HG03039 (cell line): Measurements from ENCODE around the gene PC.

ENCODE experiments used
- ATAC-seq: cut with Tn5 transposase; IDR thresholded peaks from one replicate; pipeline ENCODE4 v1.9.1; 2021; ENCODE audit warnings: mild to moderate bottlenecking, moderate library complexity; ENCODE audit not compliant: unreplicated experiment

Gene PC

DNA sequence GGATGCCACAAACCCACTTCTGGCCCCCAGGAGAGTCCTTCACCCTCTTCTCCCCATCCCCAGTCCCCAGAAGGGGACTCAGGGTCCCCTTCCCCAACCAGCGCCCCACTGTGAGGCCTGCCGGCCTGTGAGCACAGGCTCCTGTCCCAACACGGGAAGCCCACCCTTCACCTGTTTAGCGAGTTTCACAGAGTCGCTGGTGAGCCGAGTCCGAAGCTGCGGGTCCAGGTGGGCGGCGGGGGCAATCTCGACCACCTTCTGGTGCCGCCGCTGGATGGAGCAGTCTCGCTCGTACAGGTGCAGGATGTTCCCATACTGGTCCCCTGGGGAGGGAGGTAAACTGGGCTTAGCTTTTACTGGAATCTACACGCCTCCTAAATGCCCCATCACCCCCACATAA, 88.1 kb downstream of the PC start:
- ATAC-seq = no peak

- ATAC-seq = no peak
Measured at GRCh38 chr11:66869567-66869870, 88.7 kb downstream of the PC start.

DNA sequence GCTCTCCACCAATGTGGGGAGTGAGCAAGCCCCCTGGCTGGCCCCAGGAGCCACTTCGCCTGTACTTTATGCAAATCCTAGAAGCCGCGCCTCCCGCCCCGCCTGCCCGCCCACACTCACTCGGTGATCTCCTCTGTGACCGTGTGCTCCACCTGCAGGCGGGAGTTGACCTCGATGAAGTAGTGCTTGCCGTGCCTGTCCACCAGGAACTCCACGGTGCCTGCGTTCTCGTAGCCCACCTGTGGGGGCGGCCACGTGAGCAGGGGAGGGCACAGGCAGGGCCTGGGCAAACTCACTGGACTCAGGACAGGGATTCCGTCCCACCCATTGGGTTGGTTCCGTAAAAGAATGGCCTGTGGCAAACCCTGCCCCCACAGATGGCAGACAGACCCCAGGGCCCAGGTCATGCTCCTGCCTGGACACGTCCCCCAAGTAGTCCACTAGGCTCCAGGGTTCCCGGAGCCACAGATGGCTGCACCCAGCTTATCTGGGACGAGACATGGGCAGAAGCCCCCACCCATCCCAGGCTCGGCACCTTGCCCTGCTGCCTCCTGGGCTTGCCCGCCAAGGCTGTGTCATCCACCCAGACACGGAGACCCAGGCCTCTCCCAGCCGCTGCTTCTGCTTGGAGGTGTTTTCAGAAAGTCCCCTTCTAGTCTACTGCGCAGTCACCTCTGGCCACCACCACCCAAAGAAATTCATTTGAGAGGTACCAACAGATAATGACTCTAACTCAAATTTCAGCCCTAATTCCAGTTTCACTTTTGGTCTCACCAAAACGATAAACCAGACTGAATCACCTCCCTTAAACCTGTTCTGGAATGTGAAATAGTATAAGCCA, 89.2 kb downstream of the PC start:
- no peak for ATAC-seq

DNA sequence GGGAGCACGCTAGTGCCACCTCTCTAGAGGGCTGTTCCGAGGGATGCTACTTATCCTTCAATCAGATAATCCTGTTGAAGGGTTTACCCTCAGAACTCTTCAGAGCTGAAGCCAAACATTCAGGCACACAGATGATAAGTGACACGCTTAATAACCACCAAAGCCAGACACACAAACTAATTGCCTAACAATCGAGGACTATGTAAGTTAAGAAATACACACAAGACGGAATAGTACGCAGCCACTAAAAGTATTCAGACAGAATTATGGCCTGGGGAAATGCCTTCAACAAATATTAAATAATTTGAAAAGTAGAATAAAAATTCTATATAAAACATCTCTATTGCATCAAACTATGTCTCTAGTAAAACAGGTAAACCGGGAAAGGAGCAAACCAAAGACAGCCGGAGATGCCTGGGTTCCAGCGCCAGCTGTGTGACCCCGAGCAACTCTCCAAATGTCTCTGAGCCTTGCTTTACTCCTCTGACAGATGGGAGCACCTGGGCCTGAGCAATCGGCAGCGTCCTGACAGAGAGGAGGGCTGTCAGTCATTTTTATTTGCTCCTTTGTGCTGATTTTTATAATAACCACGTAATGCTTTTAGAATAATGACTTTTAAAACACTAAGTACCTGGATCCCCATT, 90.0 kb downstream of the PC start:
- ATAC-seq = no peak

DNA sequence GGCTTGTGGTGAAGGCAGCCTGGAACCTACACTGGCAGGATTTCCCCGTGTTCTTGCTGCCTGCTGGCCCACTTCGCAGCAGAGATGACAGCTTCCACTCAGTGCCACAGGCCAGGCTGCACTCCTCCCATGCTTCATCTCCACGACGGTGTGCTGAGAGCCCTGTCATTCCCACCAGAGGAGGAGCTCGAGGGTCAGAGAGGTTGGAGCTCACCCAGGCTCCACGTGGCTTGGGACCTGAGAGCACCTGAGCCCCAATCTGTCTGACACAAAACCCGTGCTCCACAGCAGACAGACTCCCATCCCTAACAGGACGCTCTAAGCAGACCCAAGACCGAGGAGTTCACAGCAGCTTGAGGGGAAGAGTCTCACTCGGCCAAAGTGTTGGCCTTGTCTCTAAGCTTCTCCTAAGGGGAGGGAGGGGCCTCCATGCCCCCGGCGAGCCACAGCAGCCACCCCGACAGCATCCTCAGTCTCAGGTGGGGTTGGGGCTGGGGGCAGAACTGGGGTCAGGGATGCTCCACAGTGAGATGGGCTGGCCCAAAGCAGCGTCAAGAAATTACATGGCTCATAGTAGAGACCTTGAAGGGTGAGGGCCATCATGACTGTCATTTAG, 90.7 kb downstream of the PC start:
- no peak for ATAC-seq

DNA sequence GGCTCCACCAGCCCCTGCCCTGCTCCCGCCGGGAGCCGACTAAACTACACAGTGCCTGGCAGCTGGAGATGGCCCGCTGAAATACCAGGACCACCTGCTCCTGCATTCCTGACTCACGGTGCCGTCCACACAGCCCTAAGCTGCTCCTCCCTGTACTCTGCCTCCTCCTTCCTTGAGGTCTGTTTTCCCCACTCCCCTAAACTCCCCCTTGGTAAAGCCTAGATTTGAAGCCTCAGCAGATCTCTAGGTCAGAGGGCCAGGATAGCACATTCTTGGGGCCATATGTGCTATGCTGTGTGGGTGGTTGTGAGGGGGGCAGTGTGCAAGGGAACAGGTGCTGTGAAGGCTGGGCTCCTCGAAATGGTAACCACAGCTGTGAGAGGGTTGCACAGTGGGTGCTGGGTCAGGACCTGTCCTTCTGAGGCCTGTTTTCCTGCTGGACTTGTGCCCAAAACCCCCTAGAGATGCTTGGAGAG, 91.6 kb downstream of the PC start:
- ATAC-seq = no peak

- no peak for ATAC-seq
Measured at GRCh38 chr11:66866007-66866406, 92.2 kb downstream of the PC start.

GRCh38 chr11:66864924-66865697, 93.1 kb downstream of the PC start:
- no peak for ATAC-seq

DNA sequence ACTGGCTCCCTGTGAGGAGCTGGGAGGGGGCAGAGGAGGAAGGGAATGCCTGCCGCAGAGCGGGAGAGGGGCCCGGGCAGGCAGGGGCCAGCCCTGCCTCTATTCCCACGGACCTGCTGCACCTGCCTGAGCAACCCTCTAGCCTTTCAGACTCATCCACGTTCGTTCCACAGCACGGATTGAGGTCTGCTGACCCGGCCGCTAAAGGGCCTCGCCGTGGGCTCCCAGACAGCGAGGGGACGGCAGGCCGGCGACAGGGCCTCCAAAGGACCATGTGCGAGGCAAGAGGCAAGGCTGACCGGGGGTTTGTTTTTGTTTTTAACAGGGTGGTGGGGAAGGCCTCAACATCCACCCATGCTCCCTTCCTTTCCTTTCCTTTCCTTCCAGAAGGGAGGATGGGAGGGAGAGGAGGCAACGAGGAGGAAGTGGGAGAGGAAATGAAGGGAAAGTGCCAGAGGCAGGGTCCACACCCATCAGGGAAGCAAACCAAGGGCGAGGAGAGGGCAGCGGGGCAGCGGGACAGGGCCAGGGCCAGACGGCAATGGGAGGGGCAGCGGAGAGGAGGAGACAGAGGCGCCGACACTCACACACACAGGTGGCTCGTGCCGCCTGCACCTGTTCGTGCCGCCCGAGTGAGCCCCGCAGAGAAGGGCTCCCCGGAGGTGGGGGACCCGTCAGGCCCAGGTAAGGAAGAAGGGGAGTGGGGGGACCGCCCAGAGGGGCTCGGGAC, 93.8 kb downstream of the PC start:
- ATAC-seq = no peak

DNA sequence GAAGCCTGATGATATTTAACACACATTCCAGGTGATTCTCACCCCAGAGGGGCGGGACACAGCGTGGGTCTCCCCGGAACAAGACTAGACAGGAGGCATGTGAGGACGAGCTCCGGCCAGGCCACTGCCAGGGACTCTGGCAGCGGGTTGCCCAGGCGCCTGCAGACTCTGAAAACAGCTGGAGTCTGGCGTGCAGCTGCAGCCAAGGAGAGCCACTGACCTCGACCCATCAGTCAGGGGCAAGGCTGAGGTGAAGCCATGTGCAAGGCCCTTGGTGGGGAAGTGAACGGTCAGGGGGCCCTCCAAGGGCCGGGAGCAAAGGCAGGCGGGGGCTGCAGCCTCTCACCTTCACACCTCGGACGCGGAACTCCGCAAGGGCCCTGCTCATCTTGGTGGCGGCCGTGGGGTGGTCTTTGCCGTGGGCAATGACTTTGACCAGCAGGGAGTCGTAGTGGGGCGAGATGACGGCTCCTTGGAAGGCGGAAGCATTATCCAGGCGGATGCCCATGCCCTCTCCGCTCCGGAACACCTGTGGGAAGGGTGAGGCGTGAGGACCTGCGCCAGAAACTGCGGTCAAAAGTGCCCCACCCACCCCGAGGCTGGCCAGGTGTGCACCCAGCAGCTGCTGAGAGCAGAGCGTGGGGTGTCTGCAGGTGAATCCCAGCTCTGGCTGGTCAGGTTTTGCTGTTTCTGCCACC, 94.6 kb downstream of the PC start:
- ATAC-seq = no peak

DNA sequence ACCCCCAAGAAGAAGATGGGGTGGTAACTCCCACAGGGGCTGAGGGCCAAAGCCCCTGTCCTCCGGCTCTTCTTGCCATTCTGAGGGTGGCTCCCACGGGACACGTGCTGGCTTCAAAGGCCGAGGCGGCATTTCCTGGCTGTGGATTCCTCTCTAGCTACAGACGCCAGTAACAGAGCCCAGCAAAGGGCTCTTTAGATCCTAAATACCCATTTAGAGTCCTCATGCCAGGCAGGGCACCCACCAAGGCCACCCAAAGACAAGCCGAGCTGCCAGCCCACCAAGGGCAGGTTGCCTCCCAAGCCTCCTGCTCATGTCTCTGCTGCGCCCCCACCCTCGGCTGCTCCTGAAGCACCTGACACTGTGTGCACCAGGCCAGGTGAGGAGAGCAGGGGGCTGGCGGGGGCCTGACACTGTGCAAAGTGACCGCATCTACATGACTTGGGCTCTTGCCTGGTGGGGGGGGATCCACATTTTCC, 95.6 kb downstream of the PC start:
- no peak for ATAC-seq

GRCh38 chr11:66861774-66862558, 96.2 kb downstream of the PC start:
- no peak for ATAC-seq

DNA sequence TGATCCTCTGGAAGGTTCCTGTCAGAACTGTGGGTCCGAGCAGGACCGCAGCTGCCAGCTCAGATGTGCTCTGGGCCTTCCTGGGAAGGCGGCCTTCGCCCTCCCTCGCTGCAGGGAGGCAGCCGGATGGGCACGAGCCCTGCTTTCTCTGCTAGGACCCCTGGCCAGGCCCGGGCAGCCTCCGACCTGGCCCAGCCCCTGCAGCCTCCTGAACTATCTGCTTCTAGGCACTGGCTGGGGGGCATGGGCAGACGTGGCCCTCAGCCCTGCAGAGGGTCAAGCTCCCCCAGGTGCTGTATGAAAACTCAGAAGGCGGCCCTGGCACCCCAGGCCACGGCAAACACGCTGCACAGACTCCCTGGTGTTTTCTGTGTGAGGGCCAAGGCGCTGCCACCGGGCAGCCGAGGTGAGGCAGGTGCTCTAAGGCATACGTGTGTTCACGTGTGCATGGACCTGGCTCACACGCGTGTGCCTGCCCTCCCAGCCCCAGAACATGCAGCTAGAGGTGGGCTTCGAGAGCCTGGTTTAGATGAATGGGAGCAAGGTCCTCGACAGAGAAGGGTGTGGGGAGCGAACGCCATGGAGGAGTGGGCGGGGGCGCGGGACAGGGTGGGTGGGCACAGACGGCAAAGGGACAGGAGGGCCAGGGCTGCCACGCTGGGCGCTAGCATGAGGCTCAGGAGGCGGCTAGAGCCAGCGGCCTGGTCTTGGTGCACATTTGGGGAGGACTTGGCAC, 97.0 kb downstream of the PC start:
- ATAC-seq = no peak

DNA sequence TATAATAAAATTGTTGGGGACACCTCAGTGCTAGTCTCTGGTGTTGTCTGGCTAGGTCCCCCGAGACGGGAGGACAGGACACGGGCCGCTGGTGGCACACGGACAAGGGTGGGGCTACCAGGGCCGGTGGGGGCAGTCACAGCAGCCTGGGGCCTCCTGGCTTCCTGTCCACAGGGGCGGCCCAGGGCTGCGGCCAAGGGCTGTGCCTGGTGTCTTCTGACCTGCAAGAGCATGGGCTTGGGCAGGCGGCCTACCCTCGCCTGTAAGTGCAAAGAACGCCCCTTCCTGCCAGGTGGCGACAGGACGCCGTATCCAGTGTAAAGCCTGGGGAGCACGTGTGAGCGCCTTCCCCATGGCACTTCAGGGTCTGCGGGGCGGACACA, 97.7 kb downstream of the PC start:
- ATAC-seq = no peak

GRCh38 chr11:66859686-66860448, 98.3 kb downstream of the PC start:
- no peak for ATAC-seq

GRCh38 chr11:66858939-66859685, 99.1 kb downstream of the PC start:
- ATAC-seq = no peak
